Measurements from ENCODE around the gene MAP1LC3B.
A peak's percentile ranks its signal among the peaks of the same experiment; 100 is the strongest.
"Not testable (repeated sequence)": the region's sequence is repeated elsewhere in the genome, so short reads cannot be mapped to it uniquely, and the experiment has no call there.

The MAP1LC3B gene

GRCh38 chr16:87382023-87382785 is 9.9 kb upstream of the MAP1LC3B start:
- no peak for TF ChIP-seq CTCF (IDR thresholded peaks at IDR 0.05; ENCODE audit: control insufficient read depth, insufficient read depth, low read depth, low read length, missing control alignments)
- peak overlapping the region; percentile 89 for H3K4me3 ChIP-seq (ENCODE audit: control insufficient read depth, low read depth, low read length)
- DNase-seq (ENCODE audit: low read depth) = no peak

- TF ChIP-seq CTCF (IDR thresholded peaks at IDR 0.05; ENCODE audit: control insufficient read depth, insufficient read depth, low read depth, low read length, missing control alignments) = no peak
- peak within 1 kb of the TSS; percentile 89 for H3K4me3 ChIP-seq (ENCODE audit: control insufficient read depth, low read depth, low read length)
- DNase-seq (ENCODE audit: low read depth) = peak; percentile 64
Observed at GRCh38 chr16:87383505-87384161, 8.5 kb upstream of the MAP1LC3B start, which contains the start of gene FBXO31. Gene FBXO31, minus strand, starts transcription at chr16:87383776. Its CDS starts 32 bp downstream, at chr16:87383744.

GRCh38 chr16:87384162-87384874 is 7.8 kb upstream of the MAP1LC3B start:
- no peak for DNase-seq (ENCODE audit: low read depth)
- no peak for TF ChIP-seq CTCF (IDR thresholded peaks at IDR 0.05; ENCODE audit: control insufficient read depth, insufficient read depth, low read depth, low read length, missing control alignments)
- H3K4me3 ChIP-seq (ENCODE audit: control insufficient read depth, low read depth, low read length) = peak overlapping the region; percentile 50

GRCh38 chr16:87384875-87385167 is 7.3 kb upstream of the MAP1LC3B start:
- DNase-seq (ENCODE audit: low read depth) = not testable (repeated sequence)
- H3K4me3 ChIP-seq (ENCODE audit: control insufficient read depth, low read depth, low read length) = peak overlapping the region; percentile 50

GRCh38 chr16:87387942-87388817 is 4.0 kb upstream of the MAP1LC3B start:
- DNase-seq (ENCODE audit: low read depth) = peak; percentile 99
- no peak overlapping the region for H3K4me3 ChIP-seq (ENCODE audit: control insufficient read depth, low read depth, low read length)
- TF ChIP-seq CTCF (IDR thresholded peaks at IDR 0.05; ENCODE audit: control insufficient read depth, insufficient read depth, low read depth, low read length, missing control alignments) = no peak

GRCh38 chr16:87388818-87389134 is 3.4 kb upstream of the MAP1LC3B start:
- no peak for TF ChIP-seq CTCF (IDR thresholded peaks at IDR 0.05; ENCODE audit: control insufficient read depth, insufficient read depth, low read depth, low read length, missing control alignments)
- no peak overlapping the region for H3K4me3 ChIP-seq (ENCODE audit: control insufficient read depth, low read depth, low read length)
- no peak for DNase-seq (ENCODE audit: low read depth)

Measured in AG09309 (cell line).